ENCODE results near the gene ENTPD8. TPM values are rescaled to one million over a fixed set of nuclear protein-coding genes. Genes with fewer than 3 reads are reported as not detected.

Gene ENTPD8
- total RNA-seq, 4 donors from 2014 or later = not detected

- peaks cover 3 to 11% (median 3%) of the 10 kb centered on the region in 3 donors for H3K4me1 ChIP-seq
- 96% methylated on average over 5 of the region's 27 CpGs; no CpG with 5 or more reads in 1 of the 2 donors for WGBS, 2 donors
- TF ChIP-seq, protein P1, sequence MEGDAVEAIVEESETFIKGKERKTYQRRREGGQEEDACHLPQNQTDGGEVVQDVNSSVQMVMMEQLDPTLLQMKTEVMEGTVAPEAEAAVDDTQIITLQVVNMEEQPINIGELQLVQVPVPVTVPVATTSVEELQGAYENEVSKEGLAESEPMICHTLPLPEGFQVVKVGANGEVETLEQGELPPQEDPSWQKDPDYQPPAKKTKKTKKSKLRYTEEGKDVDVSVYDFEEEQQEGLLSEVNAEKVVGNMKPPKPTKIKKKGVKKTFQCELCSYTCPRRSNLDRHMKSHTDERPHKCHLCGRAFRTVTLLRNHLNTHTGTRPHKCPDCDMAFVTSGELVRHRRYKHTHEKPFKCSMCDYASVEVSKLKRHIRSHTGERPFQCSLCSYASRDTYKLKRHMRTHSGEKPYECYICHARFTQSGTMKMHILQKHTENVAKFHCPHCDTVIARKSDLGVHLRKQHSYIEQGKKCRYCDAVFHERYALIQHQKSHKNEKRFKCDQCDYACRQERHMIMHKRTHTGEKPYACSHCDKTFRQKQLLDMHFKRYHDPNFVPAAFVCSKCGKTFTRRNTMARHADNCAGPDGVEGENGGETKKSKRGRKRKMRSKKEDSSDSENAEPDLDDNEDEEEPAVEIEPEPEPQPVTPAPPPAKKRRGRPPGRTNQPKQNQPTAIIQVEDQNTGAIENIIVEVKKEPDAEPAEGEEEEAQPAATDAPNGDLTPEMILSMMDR (IDR thresholded peaks at IDR 0.05) = no peak
- TF ChIP-seq POLR2A (IDR thresholded peaks at IDR 0.05) = no peak
- DNase-seq = no peak
- no peak overlapping the region for H3K4me3 ChIP-seq
- no peaks in the 10 kb centered on the region for H3K27me3 ChIP-seq
- no peaks in the 10 kb centered on the region for H3K36me3 ChIP-seq
- intact Hi-C loops (cut with DNase I) = no loop called here
- H3K27ac ChIP-seq = no peak overlapping the region
- H3K9me3 ChIP-seq = no peaks in the 10 kb centered on the region
Observed at GRCh38 chr9:137484551-137485315, 43.6 kb upstream of the ENTPD8 start.

DNA sequence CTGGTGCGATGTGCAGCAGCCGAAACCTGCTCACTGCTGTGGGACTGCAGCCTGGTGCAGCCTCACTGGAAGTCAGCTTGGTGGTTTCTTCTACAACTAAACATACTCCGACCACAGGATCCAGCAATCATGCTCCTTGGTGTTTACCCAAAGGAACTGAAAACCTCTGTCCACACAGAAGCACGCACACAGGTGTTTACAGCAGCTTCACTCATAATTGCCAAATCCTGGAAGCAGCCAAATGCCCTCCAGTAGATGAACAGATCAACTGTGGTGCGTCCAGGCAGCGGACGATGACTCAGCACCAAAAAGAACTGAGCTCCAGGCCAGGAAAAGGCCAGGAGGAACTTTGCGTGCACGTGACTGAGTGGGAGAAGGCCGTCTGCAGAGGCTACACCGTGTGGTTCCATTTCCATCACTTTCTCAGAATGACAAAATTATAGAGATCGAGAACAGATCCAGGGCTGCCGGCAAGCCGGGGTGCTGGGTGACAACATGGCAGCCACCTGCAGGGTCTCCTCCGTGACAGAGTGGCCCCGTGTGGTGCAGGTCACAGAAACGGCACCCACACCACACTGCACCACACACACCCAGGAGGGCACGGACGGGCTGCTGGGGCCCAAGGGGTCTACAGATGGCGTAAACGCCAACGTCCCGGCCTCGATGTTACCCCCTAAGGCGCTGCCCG is 41.1 kb upstream of the ENTPD8 start:
- 56 to 63% methylated on average over 23 to 24 of the region's 26 CpGs for WGBS, 2 donors
- no peak for DNase-seq
- Histone ChIP-seq H3K4me3 (no peak overlapping the region), H3K27ac (no peak overlapping the region), H3K4me1 (peaks cover 3 to 11% (median 3%) of the 10 kb centered on the region in 3 donors), H3K36me3 (no peaks in the 10 kb centered on the region), H3K27me3 (no peaks in the 10 kb centered on the region), H3K9me3 (no peaks in the 10 kb centered on the region)
- TF ChIP-seq POLR2A (IDR thresholded peaks at IDR 0.05) = no peak
- TF ChIP-seq, protein P1 (IDR thresholded peaks at IDR 0.05) = no peak
- intact Hi-C loops (cut with DNase I) = no loop called here

- H3K27ac ChIP-seq = no peak overlapping the region
- peaks cover 0 to 4% (median under 1%) of the 10 kb centered on the region in 3 donors for H3K9me3 ChIP-seq
- peaks cover 3 to 11% (median 3%) of the 10 kb centered on the region in 3 donors for H3K4me1 ChIP-seq
- no peak for DNase-seq
- TF ChIP-seq, protein P1 (IDR thresholded peaks at IDR 0.05) = no peak
- TF ChIP-seq POLR2A (IDR thresholded peaks at IDR 0.05) = no peak
- H3K36me3 ChIP-seq = no peaks in the 10 kb centered on the region
- WGBS, 2 donors = 89 to 90% methylated on average over 2 to 13 of the region's 38 CpGs
- H3K27me3 ChIP-seq = no peaks in the 10 kb centered on the region
- H3K4me3 ChIP-seq = no peak overlapping the region
- intact Hi-C loops (cut with DNase I) = no loop called here
Observed at GRCh38 chr9:137480686-137481683, 39.8 kb upstream of the ENTPD8 start.

DNA sequence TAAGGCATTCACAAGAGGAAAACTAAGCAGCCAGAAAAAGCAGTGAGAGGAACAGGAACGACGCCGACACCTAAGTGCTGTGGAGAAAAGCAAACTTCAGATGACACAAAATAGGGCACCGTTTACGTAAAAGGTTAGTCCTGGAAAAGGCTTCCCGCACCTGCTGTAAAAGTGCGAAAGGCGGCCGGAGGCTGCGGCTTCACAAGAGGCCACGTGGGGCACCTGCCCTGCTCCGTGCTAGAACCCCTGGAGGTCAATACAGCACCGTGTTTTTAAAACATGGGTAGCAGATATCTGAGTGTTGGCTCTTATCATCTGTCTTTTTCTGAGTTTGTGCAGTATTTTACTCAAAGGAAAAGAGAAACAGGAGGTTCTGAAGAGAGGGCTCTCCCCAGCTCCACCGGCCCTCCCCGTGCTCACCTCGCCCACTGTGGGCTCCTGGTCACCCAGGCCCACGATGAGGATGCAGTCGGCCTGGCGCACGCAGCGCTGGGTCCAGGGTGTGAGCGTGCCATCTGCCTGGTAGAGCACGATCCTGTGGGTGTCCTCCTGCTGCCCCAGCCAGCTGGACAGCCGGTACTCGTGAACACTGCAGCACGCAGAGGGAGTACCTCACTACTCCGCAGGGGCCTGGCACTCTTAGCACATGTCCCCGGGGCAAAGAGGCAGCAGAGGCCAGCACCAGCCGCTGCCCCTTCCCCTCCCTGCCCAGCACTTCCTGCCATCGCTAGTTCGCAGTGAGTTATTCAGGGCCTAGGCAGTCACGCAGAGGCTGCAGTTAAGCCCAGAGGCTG is 38.9 kb upstream of the ENTPD8 start:
- Histone ChIP-seq H3K9me3 (peaks cover 0 to 13% (median 9%) of the 10 kb centered on the region in 3 donors), H3K27ac (no peak overlapping the region), H3K36me3 (no peaks in the 10 kb centered on the region), H3K27me3 (no peaks in the 10 kb centered on the region), H3K4me1 (peaks cover 3 to 11% (median 3%) of the 10 kb centered on the region in 3 donors), H3K4me3 (no peak overlapping the region)
- 87 to 89% methylated on average over 15 to 16 of the region's 32 CpGs for WGBS, 2 donors
- intact Hi-C loops (cut with DNase I) = no loop called here
- DNase-seq = no peak
- TF ChIP-seq, protein P1 (IDR thresholded peaks at IDR 0.05) = no peak
- no peak for TF ChIP-seq POLR2A (IDR thresholded peaks at IDR 0.05)

Measured in esophagus squamous epithelium (tissue), 5 donors.